ENCODE measurements around the gene SEC16B. TPM values are rescaled to one million over a fixed set of nuclear protein-coding genes. Genes with fewer than 3 reads are reported as not detected.

Gene SEC16B
- total and polyA plus RNA-seq, 9 of the 15 experiments (the other 6 are each of a cell fraction or from before 2014, with no cell fraction given): not detected

- Histone ChIP-seq H3K27ac (ENCODE audit: extremely low read depth, low read depth, low read length) (no peak overlapping the region), H3K4me3 (no peak overlapping the region), H3K4me1 (replicated peaks in 1 of 2; ENCODE audit: control insufficient read depth in 2 of 2, insufficient read depth in 2 of 2, low read length in 2 of 2) (no peaks in the 10 kb centered on the region), H2AFZ (ENCODE audit: low read depth, low read length) (no peak overlapping the region), H3K9me1 (ENCODE audit: control insufficient read depth, insufficient read depth, low read length) (no peaks in the 10 kb centered on the region), H3K9ac (ENCODE audit: insufficient read depth in 1 of 2, low read depth in 2 of 2, low read length in 2 of 2) (no peak overlapping the region), H3K27me3 (ENCODE audit: control insufficient read depth in 2 of 2, insufficient read depth in 2 of 2, low read length in 2 of 2) (no peaks in the 10 kb centered on the region), H4K20me1 (replicated peaks; ENCODE audit: control insufficient read depth, insufficient read depth, low read length) (no peaks in the 10 kb centered on the region), H3K79me2 (ENCODE audit: control insufficient read depth, insufficient read depth, low read length) (no peaks in the 10 kb centered on the region), H3K4me2 (ENCODE audit: insufficient read depth, low read length) (no peak overlapping the region), H3K9me3 (replicated peaks; ENCODE audit: control insufficient read depth, insufficient read depth, low read depth, low read length) (no peaks in the 10 kb centered on the region), H3K36me3 (ENCODE audit: control insufficient read depth, insufficient read depth, low read length) (no peaks in the 10 kb centered on the region)
- FAIRE-seq (no peak), ATAC-seq (no peak), DNase-seq (ENCODE audit: extremely low read depth in 1 of 4, low spot score in 3 of 4) (no peak)
- no peak for TF ChIP-seq CAMTA2 (CRISPR knock-in tag; conservative IDR thresholded peaks at IDR 0.05)
- TF ChIP-seq RREB1 (CRISPR knock-in tag; IDR thresholded peaks at IDR 0.05): no peak
- no peak for TF ChIP-seq ATF4 (CRISPR knock-in tag; IDR thresholded peaks at IDR 0.05)
- POLR2A ChIA-PET: no interaction called here
- intact Hi-C loops (cut with micrococcal nuclease): no loop called here
- no TSS peak for BruUV-seq (replicated peaks)
- CTCF ChIA-PET (ENCODE audit: low intra/inter-chr PET ratio): no interaction called here
- in situ Hi-C loops (cut with MboI): no loop called here
- 0% methylated on average over 5 of the region's 5 CpGs for WGBS (ENCODE audit: insufficient coverage, low coverage, missing lambda C conversion rate)
Observed at GRCh38 chr1:177964336-177964735, 5.5 kb downstream of the SEC16B start.

Data from K562 (cell line).